Nephron (organoid): ENCODE measurements around the gene TEKT2.

ENCODE experiments used
- H3K27ac Mint-ChIP-seq, 3 experiments: 2 replicates each; pipeline ENCODE4 v1.8.0; 2020; ENCODE audit warnings: mixed read lengths in 3 of 3, mild to moderate bottlenecking in 2 of 3, moderate library complexity in 1 of 3
- H3K27me3 Mint-ChIP-seq: 2 replicates; pipeline ENCODE4 v1.8.0; 2021; ENCODE audit warnings: low read depth, mild to moderate bottlenecking, moderate library complexity, mixed read lengths
- H3K36me3 Mint-ChIP-seq: 2 replicates; pipeline ENCODE4 v1.8.0; 2020; ENCODE audit warnings: low read depth, mixed read lengths
- H3K4me1 Mint-ChIP-seq: 2 replicates; pipeline ENCODE4 v1.8.0; 2020; ENCODE audit warnings: mixed read lengths
- H3K4me3 Mint-ChIP-seq, 3 experiments: 2 replicates each; pipeline ENCODE4 v1.8.0; 2020; ENCODE audit warnings: mild to moderate bottlenecking in 3 of 3, mixed read lengths in 3 of 3, moderate library complexity in 2 of 3
- H3K9me3 Mint-ChIP-seq: 2 replicates; pipeline ENCODE4 v1.8.0; 2020; ENCODE audit warnings: mixed read lengths
- CTCF ChIP-seq, 3 experiments: fragments of 200-600 bp; sonication (generic); IDR thresholded peaks; one replicate each; pipeline ENCODE4 v1.5.0; 2021; ENCODE audit warnings: antibody characterized with exemption in 3 of 3; ENCODE audit not compliant: unreplicated experiment in 3 of 3

Gene TEKT2

DNA sequence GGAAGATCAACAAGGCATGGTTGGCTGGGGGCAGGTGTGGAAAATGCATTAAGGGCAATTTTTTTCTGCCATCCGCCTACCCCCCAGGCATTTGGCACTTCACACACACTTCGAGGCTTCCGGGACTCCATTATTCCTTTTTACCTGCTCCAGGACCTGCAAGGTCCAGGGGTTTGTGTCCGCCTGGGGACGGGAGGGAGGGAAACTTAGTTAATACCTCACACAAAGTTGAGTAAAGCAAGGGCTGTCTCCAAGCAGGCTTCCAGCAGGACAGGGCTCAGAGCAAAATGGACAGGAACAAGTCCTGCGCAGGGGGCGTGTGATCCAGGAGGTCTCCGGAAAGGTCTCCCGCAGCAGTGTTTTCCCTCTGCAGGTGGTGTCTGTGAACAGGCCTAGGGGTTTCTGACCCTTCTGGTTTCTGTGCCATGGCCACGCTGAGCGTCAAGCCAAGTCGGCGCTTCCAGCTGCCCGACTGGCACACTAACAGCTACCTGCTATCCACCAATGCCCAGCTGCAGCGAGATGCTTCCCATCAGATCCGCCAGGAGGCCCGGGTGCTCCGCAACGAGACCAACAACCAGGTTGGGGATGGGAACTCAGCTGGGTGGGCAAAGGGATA lies 712 bp downstream of the TEKT2 start:
- Mint-ChIP-seq H3K36me3 (no peaks in the 10 kb centered on the region), H3K27me3 (no peaks in the 10 kb centered on the region), H3K4me1 (peaks cover 5% of the 10 kb centered on the region), H3K4me3 (peak overlapping the region; percentile 79 to 84 (median 80)), H3K27ac (peak overlapping the region; percentile 47 to 83 (median 81)), H3K9me3 (no peaks in the 10 kb centered on the region)
- no peak for TF ChIP-seq CTCF (IDR thresholded peaks at IDR 0.05; ENCODE audit: unreplicated experiment in 3 of 3)

DNA sequence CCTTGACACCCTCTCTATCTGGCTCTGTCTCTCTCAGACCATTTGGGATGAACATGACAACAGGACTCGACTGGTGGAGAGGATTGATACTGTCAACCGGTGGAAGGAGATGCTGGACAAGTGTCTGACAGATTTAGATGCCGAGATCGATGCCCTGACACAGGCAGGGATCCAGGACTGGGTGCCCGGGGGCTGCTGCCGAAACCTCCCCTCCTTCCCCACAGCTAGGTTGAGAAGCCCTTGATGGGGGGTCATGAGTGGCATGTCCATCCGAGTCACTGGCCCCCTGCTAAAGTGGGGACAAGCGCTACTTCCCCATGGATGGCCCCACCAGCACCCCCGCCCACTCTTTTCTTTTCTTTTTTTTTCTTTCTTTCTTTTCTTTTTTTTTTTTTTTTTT lies 1.2 kb downstream of the TEKT2 start:
- peak overlapping the region; percentile 63 to 84 (median 80) for H3K4me3 Mint-ChIP-seq
- TF ChIP-seq CTCF (IDR thresholded peaks at IDR 0.05; ENCODE audit: unreplicated experiment in 3 of 3) = no peak
- H3K9me3 Mint-ChIP-seq = no peaks in the 10 kb centered on the region
- peak overlapping the region in 2 of 3 experiments; percentile 47 to 49 for H3K27ac Mint-ChIP-seq
- peaks cover 10% of the 10 kb centered on the region for H3K4me1 Mint-ChIP-seq
- H3K36me3 Mint-ChIP-seq = peaks cover 3% of the 10 kb centered on the region
- no peaks in the 10 kb centered on the region for H3K27me3 Mint-ChIP-seq

GRCh38 chr1:36085686-36086526 lies 2.0 kb downstream of the TEKT2 start:
- Mint-ChIP-seq H3K27ac (peak overlapping the region in 1 of 3 experiments; percentile 62), H3K4me3 (peak overlapping the region; percentile 77 to 80 (median 78)), H3K4me1 (peaks cover 11% of the 10 kb centered on the region), H3K27me3 (no peaks in the 10 kb centered on the region), H3K9me3 (no peaks in the 10 kb centered on the region), H3K36me3 (peaks cover 4% of the 10 kb centered on the region)
- no peak for TF ChIP-seq CTCF (IDR thresholded peaks at IDR 0.05; ENCODE audit: unreplicated experiment in 3 of 3)

DNA sequence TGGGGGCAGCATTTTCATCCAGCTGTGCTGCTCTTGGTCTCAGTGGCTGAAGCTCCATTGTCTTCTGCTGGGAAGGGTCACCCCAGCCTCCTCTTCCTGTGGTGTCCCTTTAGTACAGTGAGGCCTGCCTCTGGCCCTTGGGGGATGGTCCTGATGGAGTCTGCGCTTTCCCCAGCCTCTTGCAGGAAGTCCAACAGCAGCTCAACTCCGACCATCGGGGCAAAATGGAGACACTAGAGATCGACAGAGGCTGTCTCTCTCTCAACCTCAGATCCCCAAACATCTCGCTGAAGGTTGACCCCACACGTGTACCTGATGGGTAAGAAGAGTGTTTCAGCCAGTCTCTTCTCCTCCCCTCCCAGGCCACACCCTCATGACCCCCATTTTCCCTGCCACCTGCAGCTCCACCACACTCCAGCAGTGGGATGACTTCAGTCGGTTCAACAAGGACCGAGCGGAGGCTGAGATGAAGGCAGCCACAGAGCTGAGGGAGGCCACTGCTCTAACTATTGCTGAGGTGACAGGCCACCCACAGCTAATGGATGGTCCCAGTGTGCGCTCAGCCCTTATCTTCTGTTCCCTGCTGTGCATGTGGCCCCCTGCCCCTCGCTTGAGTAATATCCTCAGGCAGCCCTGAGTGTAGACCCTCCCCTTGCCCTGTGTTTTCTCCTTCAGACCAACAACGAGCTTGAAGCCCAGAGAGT lies 2.8 kb downstream of the TEKT2 start:
- Mint-ChIP-seq H3K4me3 (peak overlapping the region; percentile 64 to 78 (median 77)), H3K4me1 (peaks cover 11% of the 10 kb centered on the region), H3K27me3 (no peaks in the 10 kb centered on the region), H3K27ac (peak overlapping the region in 2 of 3 experiments; percentile 16 to 62), H3K9me3 (no peaks in the 10 kb centered on the region), H3K36me3 (peaks cover 8% of the 10 kb centered on the region)
- no peak for TF ChIP-seq CTCF (IDR thresholded peaks at IDR 0.05; ENCODE audit: unreplicated experiment in 3 of 3)

DNA sequence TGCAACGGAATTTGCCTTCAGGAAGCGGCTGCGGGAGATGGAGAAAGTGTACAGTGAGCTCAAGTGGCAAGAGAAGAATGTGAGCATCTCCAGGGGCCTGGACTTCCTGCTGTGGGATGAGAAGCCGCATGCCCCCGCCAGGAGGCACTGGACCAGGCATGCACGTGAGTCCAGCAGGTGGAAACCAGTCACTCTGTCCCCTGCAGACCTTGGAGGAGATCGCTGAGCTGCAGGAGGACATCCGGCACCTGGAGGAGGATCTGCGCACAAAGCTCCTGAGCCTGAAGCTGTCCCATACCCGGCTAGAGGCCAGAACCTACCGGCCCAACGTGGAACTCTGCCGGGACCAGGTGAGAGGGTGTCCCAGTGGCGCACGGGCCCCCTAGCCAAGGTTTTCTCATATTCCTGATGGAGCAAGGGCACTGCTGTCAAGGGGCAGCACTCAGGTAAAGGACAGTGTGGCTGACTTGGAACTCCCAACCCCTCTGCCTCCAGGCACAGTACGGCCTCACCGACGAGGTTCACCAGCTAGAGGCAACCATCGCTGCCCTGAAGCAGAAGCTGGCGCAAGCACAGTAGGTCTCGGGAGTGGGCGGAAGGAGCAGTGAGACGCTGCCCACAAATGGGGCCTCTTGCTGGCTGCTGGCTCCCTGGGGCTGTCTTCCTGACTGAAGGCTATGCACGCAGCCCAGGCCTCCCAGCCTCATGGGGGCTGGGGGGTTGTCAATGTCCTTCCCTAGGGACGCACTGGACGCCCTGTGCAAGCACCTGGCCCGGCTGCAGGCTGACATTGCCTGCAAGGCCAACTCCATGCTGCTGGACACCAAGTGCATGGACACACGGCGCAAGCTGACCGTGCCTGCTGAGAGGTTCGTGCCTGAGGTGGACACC lies 3.6 kb downstream of the TEKT2 start:
- Mint-ChIP-seq H3K36me3 (peaks cover 12% of the 10 kb centered on the region), H3K9me3 (no peaks in the 10 kb centered on the region), H3K4me1 (peaks cover 11% of the 10 kb centered on the region), H3K4me3 (peak overlapping the region; percentile 95 to 99 (median 95)), H3K27me3 (no peaks in the 10 kb centered on the region), H3K27ac (peak overlapping the region in 2 of 3 experiments; percentile 1 to 16)
- TF ChIP-seq CTCF (IDR thresholded peaks at IDR 0.05; ENCODE audit: unreplicated experiment in 3 of 3) = no peak
